ENCODE data around the gene B4GALT4. TPM values are rescaled to one million over a fixed set of nuclear protein-coding genes. Genes with fewer than 3 reads are reported as not detected.
"Not testable (repeated sequence)": the region's sequence is repeated elsewhere in the genome, so short reads cannot be mapped to it uniquely, and the experiment has no call there.

Gene B4GALT4
- total RNA-seq, 1 donor: 47.5 TPM

DNA sequence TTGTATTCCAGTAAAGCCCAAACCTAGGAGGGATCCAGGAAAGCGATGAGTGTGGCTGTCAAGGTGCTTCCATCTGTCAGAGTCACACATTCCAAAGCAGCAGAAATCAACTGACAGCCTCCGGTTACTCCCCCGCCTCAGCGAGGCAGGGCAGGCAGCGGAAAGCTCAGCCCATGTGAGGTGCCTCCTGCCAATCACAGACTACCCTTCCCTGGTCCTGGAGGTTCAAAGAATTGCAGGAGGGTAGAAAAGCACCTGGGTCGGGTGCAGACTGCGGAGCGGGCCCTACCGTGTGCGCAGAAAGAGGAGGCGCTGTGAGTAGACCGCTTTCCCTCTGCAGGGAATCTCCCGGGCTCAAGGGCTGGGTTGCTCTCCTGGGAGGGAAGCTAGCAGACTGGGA is 67.4 kb downstream of the B4GALT4 start, which contains the start of gene UPK1B:
UPK1B (plus strand) TSS at position 274 of the 400 bp plus-strand sequence. CDS start 13,144 bp downstream, outside the sequence.
- no peak for DNase-seq (ENCODE audit: low read depth)
- H3K4me3 ChIP-seq (ENCODE audit: low read depth, low read length): no peak within 1 kb of the TSS
- no peak for TF ChIP-seq CTCF (IDR thresholded peaks at IDR 0.05; ENCODE audit: insufficient read depth, low read depth, low read length)

DNA sequence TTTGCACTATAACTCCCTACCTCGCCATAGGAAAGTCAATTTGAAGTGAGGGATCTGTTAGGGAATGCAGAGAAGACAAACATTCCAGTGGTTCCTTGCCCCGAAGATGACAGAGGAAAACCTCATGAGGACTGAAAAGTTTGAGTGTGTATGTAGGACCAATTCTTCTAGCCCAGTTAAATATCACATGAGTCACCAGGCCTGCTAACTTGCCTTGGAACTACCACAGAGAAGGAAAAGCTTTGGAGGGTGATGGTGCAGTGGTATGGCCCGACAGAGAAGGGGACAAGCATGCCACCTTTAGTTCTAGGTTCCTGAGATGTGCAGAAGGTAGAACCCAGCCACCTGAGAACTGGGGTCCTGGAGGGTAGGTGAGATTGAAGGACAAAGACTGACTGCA is 69.9 kb downstream of the B4GALT4 start:
- TF ChIP-seq CTCF (IDR thresholded peaks at IDR 0.05; ENCODE audit: insufficient read depth, low read depth, low read length): no peak
- no peak overlapping the region for H3K4me3 ChIP-seq (ENCODE audit: low read depth, low read length)
- no peak for DNase-seq (ENCODE audit: low read depth)

- not testable (repeated sequence) for H3K4me3 ChIP-seq (ENCODE audit: low read depth, low read length); DNase-seq (ENCODE audit: low read depth)
Measured at GRCh38 chr3:119164745-119165144, 75.9 kb downstream of the B4GALT4 start.

Other genes starting within 250 kb of the B4GALT4 start
- gene IGSF11, start 206.0 kb downstream of the B4GALT4 start, total RNA-seq: under 0.01 TPM in 1 of 2 replicates, not detected in the other
- gene TEX55, start 94.7 kb downstream of the B4GALT4 start, total RNA-seq: not detected in 2 replicates
- 0.32 and 2.2 TPM in 2 replicates for gene UPK1B, start 67.3 kb downstream of the B4GALT4 start, total RNA-seq
- gene ARHGAP31, start 53.5 kb upstream of the B4GALT4 start, total RNA-seq: 15.1 and 15.5 TPM in 2 replicates
- 72.2 and 88.5 TPM in 2 replicates for gene TMEM39A, start 222.7 kb upstream of the B4GALT4 start, total RNA-seq
- gene POGLUT1, start 228.1 kb upstream of the B4GALT4 start, total RNA-seq: 14.2 and 29.8 TPM in 2 replicates

Data from fibroblast of villous mesenchyme (primary cell).